ENCODE measurements around the gene NGLY1.

Gene NGLY1

GRCh38 chr3:25690768-25691533, 92.3 kb downstream of the NGLY1 start:
- Histone ChIP-seq H3K9me3 (peaks cover 6% of the 10 kb centered on the region), H3K4me3 (no peak overlapping the region), H3K27ac (no peak overlapping the region), H3K27me3 (no peaks in the 10 kb centered on the region), H3K4me2 (no peak overlapping the region), H3K9ac (no peak overlapping the region), H3K4me1 (peaks cover 10% of the 10 kb centered on the region), H3K36me3 (no peaks in the 10 kb centered on the region), H4K20me1 (no peaks in the 10 kb centered on the region)
- TF ChIP-seq Cebpa-rat (IDR thresholded peaks at IDR 0.05), result no peak

- Histone ChIP-seq H3K27me3 (no peaks in the 10 kb centered on the region), H3K4me1 (peaks cover 4% of the 10 kb centered on the region; the same call in 1 of the 2 replicates), H3K9ac (no peak overlapping the region), H3K27ac (no peak overlapping the region), H3K36me3 (no peaks in the 10 kb centered on the region), H3K9me3 (peaks cover 6% of the 10 kb centered on the region; the same call in 1 of the 2 replicates), H3K4me3 (no peak overlapping the region), H4K20me1 (no peaks in the 10 kb centered on the region), H3K4me2 (no peak overlapping the region)
- TF ChIP-seq Cebpa-rat (IDR thresholded peaks at IDR 0.05), result no peak
Observed at GRCh38 chr3:25689226-25689625, 94.0 kb downstream of the NGLY1 start.

- H3K4me1 ChIP-seq, result peaks cover 4% of the 10 kb centered on the region; the same call in 1 of the 2 replicates
- H3K27ac ChIP-seq, result no peak overlapping the region
Observed at GRCh38 chr3:25687742-25688141, 95.5 kb downstream of the NGLY1 start.

GRCh38 chr3:25686766-25687165, 96.5 kb downstream of the NGLY1 start:
- Histone ChIP-seq H3K27me3 (no peaks in the 10 kb centered on the region), H3K4me1 (peaks cover 4% of the 10 kb centered on the region; the same call in 1 of the 2 replicates), H3K9me3 (no peaks in the 10 kb centered on the region), H3K4me3 (no peak overlapping the region), H4K20me1 (no peaks in the 10 kb centered on the region), H3K4me2 (no peak overlapping the region), H3K36me3 (no peaks in the 10 kb centered on the region), H3K9ac (no peak overlapping the region), H3K27ac (no peak overlapping the region)
- TF ChIP-seq Cebpa-rat (IDR thresholded peaks at IDR 0.05), result no peak

More at GRCh38 chr3:25687742-25688141, 95.5 kb downstream of the NGLY1 start:
- no peak for TF ChIP-seq Cebpa-rat (IDR thresholded peaks at IDR 0.05)
- Histone ChIP-seq H3K27me3 (no peaks in the 10 kb centered on the region), H3K4me2 (no peak overlapping the region), H4K20me1 (no peaks in the 10 kb centered on the region), H3K9ac (no peak overlapping the region), H3K9me3 (no peaks in the 10 kb centered on the region), H3K36me3 (no peaks in the 10 kb centered on the region), H3K4me3 (no peak overlapping the region)

- Histone ChIP-seq H3K36me3 (no peaks in the 10 kb centered on the region), H3K9me3 (no peaks in the 10 kb centered on the region), H4K20me1 (no peaks in the 10 kb centered on the region), H3K4me3 (no peak overlapping the region), H3K4me1 (no peaks in the 10 kb centered on the region), H3K4me2 (no peak overlapping the region), H3K27me3 (no peaks in the 10 kb centered on the region), H3K9ac (no peak overlapping the region), H3K27ac (no peak overlapping the region)
- no peak for TF ChIP-seq Cebpa-rat (IDR thresholded peaks at IDR 0.05)
Observed at GRCh38 chr3:25683882-25684281, 99.4 kb downstream of the NGLY1 start.

GRCh38 chr3:25683410-25683809, 99.8 kb downstream of the NGLY1 start:
- Histone ChIP-seq H3K9me3 (no peaks in the 10 kb centered on the region), H3K4me2 (no peak overlapping the region), H4K20me1 (no peaks in the 10 kb centered on the region), H3K27me3 (no peaks in the 10 kb centered on the region), H3K36me3 (no peaks in the 10 kb centered on the region), H3K9ac (no peak overlapping the region), H3K4me3 (no peak overlapping the region), H3K27ac (no peak overlapping the region), H3K4me1 (no peaks in the 10 kb centered on the region)
- TF ChIP-seq Cebpa-rat (IDR thresholded peaks at IDR 0.05), result peak; percentile 40; the same call in 1 of the 2 replicates

- no peak overlapping the region for H3K4me3 ChIP-seq
- no peaks in the 10 kb centered on the region for H3K27me3 ChIP-seq
- H3K9me3 ChIP-seq, result peaks cover under 1% of the 10 kb centered on the region; the same call in 1 of the 2 replicates
- H3K4me1 ChIP-seq, result peaks cover 2% of the 10 kb centered on the region
- no peak overlapping the region for H3K9ac ChIP-seq
- H4K20me1 ChIP-seq, result no peaks in the 10 kb centered on the region
- H3K4me2 ChIP-seq, result no peak overlapping the region
- no peak overlapping the region for H3K27ac ChIP-seq
- TF ChIP-seq Cebpa-rat (IDR thresholded peaks at IDR 0.05), result no peak
- H3K36me3 ChIP-seq, result no peaks in the 10 kb centered on the region
Observed at GRCh38 chr3:25679642-25680302, 103.5 kb downstream of the NGLY1 start.

- Histone ChIP-seq H3K4me2 (no peak overlapping the region), H3K9me3 (peaks cover 6% of the 10 kb centered on the region), H4K20me1 (no peaks in the 10 kb centered on the region), H3K4me1 (peaks cover 8% of the 10 kb centered on the region), H3K4me3 (no peak overlapping the region), H3K27me3 (no peaks in the 10 kb centered on the region), H3K9ac (no peak overlapping the region), H3K27ac (no peak overlapping the region), H3K36me3 (peaks cover 5% of the 10 kb centered on the region; the same call in 1 of the 2 replicates)
- no peak for TF ChIP-seq Cebpa-rat (IDR thresholded peaks at IDR 0.05)
Observed at GRCh38 chr3:25679166-25679565, 104.1 kb downstream of the NGLY1 start.

- Histone ChIP-seq H3K27me3 (no peaks in the 10 kb centered on the region), H3K4me2 (no peak overlapping the region), H3K4me1 (peaks cover 10% of the 10 kb centered on the region), H3K4me3 (no peak overlapping the region), H3K9ac (no peak overlapping the region), H4K20me1 (no peaks in the 10 kb centered on the region), H3K27ac (no peak overlapping the region), H3K9me3 (peaks cover 12% of the 10 kb centered on the region), H3K36me3 (peaks cover 11% of the 10 kb centered on the region)
- TF ChIP-seq Cebpa-rat (IDR thresholded peaks at IDR 0.05), result no peak
Observed at GRCh38 chr3:25678581-25678980, 104.7 kb downstream of the NGLY1 start.

- no peak for TF ChIP-seq Cebpa-rat (IDR thresholded peaks at IDR 0.05)
Observed at GRCh38 chr3:25677121-25677520, 106.1 kb downstream of the NGLY1 start.

More at GRCh38 chr3:25677121-25677520, 106.1 kb downstream of the NGLY1 start:
- H3K4me3 ChIP-seq, result no peak overlapping the region
- no peak overlapping the region for H3K27ac ChIP-seq
- peaks cover 10% of the 10 kb centered on the region for H3K4me1 ChIP-seq
- H3K9me3 ChIP-seq, result peaks cover 27% of the 10 kb centered on the region
- H3K4me2 ChIP-seq, result no peak overlapping the region
- no peaks in the 10 kb centered on the region for H4K20me1 ChIP-seq
- peaks cover 22% of the 10 kb centered on the region for H3K36me3 ChIP-seq
- no peaks in the 10 kb centered on the region for H3K27me3 ChIP-seq
- H3K9ac ChIP-seq, result no peak overlapping the region

Data from BLaER1 (cell line).